Measurements from ENCODE around the gene FOXP2.

The FOXP2 gene

GRCh38 chr7:114703677-114704076, 289.1 kb downstream of the FOXP2 start:
- H3K4me3 ChIP-seq (ENCODE audit: low read depth in 1 of 2, low read length in 1 of 2): no peak overlapping the region
- no peak for TF ChIP-seq CTCF (IDR thresholded peaks at IDR 0.05)
- no peaks in the 10 kb centered on the region for H3K9me3 ChIP-seq
- H3K27me3 ChIP-seq: no peaks in the 10 kb centered on the region
- H3K4me1 ChIP-seq (ENCODE audit: control insufficient read depth in 1 of 2, insufficient read depth in 1 of 2, low read depth in 1 of 2, low read length in 1 of 2): no peaks in the 10 kb centered on the region
- H3K36me3 ChIP-seq: no peaks in the 10 kb centered on the region
- no peak overlapping the region for H3K27ac ChIP-seq

- H3K4me3 ChIP-seq (ENCODE audit: low read depth in 1 of 2, low read length in 1 of 2): no peak overlapping the region
- no peaks in the 10 kb centered on the region for H3K36me3 ChIP-seq
- H3K27me3 ChIP-seq: no peaks in the 10 kb centered on the region
- H3K4me1 ChIP-seq (ENCODE audit: control insufficient read depth in 1 of 2, insufficient read depth in 1 of 2, low read depth in 1 of 2, low read length in 1 of 2): no peaks in the 10 kb centered on the region
- H3K9me3 ChIP-seq: no peaks in the 10 kb centered on the region
- TF ChIP-seq CTCF (IDR thresholded peaks at IDR 0.05): no peak
- H3K27ac ChIP-seq: no peak overlapping the region
Observed at GRCh38 chr7:114708646-114709045, 294.0 kb downstream of the FOXP2 start.

- Histone ChIP-seq H3K36me3 (no peaks in the 10 kb centered on the region), H3K27me3 (no peaks in the 10 kb centered on the region), H3K4me3 (ENCODE audit: low read depth in 1 of 2, low read length in 1 of 2) (no peak overlapping the region), H3K27ac (no peak overlapping the region), H3K4me1 (ENCODE audit: control insufficient read depth in 1 of 2, insufficient read depth in 1 of 2, low read depth in 1 of 2, low read length in 1 of 2) (no peaks in the 10 kb centered on the region), H3K9me3 (no peaks in the 10 kb centered on the region)
- no peak for TF ChIP-seq CTCF (IDR thresholded peaks at IDR 0.05)
Observed at GRCh38 chr7:114710499-114710898, 295.9 kb downstream of the FOXP2 start.

GRCh38 chr7:114711241-114711640, 296.6 kb downstream of the FOXP2 start:
- no peaks in the 10 kb centered on the region for H3K27me3 ChIP-seq
- no peak overlapping the region for H3K4me3 ChIP-seq (ENCODE audit: low read depth in 1 of 2, low read length in 1 of 2)
- TF ChIP-seq CTCF (IDR thresholded peaks at IDR 0.05): no peak
- no peaks in the 10 kb centered on the region for H3K9me3 ChIP-seq
- H3K36me3 ChIP-seq: no peaks in the 10 kb centered on the region
- H3K27ac ChIP-seq: no peak overlapping the region
- no peaks in the 10 kb centered on the region for H3K4me1 ChIP-seq (ENCODE audit: control insufficient read depth in 1 of 2, insufficient read depth in 1 of 2, low read depth in 1 of 2, low read length in 1 of 2)

GRCh38 chr7:114715907-114716306, 301.3 kb downstream of the FOXP2 start:
- H3K4me1 ChIP-seq (ENCODE audit: control insufficient read depth in 1 of 2, insufficient read depth in 1 of 2, low read depth in 1 of 2, low read length in 1 of 2): no peaks in the 10 kb centered on the region
- H3K4me3 ChIP-seq (ENCODE audit: low read depth in 1 of 2, low read length in 1 of 2): no peak overlapping the region
- H3K27me3 ChIP-seq: no peaks in the 10 kb centered on the region
- TF ChIP-seq CTCF (IDR thresholded peaks at IDR 0.05): no peak
- H3K9me3 ChIP-seq: no peaks in the 10 kb centered on the region
- no peaks in the 10 kb centered on the region for H3K36me3 ChIP-seq
- no peak overlapping the region for H3K27ac ChIP-seq

GRCh38 chr7:114718861-114719260, 304.2 kb downstream of the FOXP2 start:
- Histone ChIP-seq H3K4me3 (ENCODE audit: low read depth in 1 of 2, low read length in 1 of 2) (no peak overlapping the region), H3K36me3 (no peaks in the 10 kb centered on the region), H3K4me1 (ENCODE audit: control insufficient read depth in 1 of 2, insufficient read depth in 1 of 2, low read depth in 1 of 2, low read length in 1 of 2) (no peaks in the 10 kb centered on the region), H3K27me3 (no peaks in the 10 kb centered on the region), H3K9me3 (no peaks in the 10 kb centered on the region), H3K27ac (no peak overlapping the region)
- no peak for TF ChIP-seq CTCF (IDR thresholded peaks at IDR 0.05)

Data from neutrophil (primary cell).